Astrocyte (in vitro differentiated cells and primary cell): Measurements from ENCODE around the gene ZNF678. TPM values are rescaled to one million over a fixed set of nuclear protein-coding genes. Genes with fewer than 3 reads are reported as not detected.

Experiments used
- DNase-seq: peaks from one replicate; pipeline ENCODE4 v3.0.0-alpha.2; 2010; ENCODE audit warnings: low read depth
- FAIRE-seq: peaks from 2 replicates; lab custom pipeline; 2011; peaks lifted over from hg19 to GRCh38; lab: Jason Lieb, UNC
- H2AFZ ChIP-seq: 2 replicates; pipeline ENCODE4 v1.6.0; 2012; ENCODE audit warnings: low read depth, low read length, inconsistent platforms
- H3K27ac ChIP-seq: 2 replicates; pipeline ENCODE4 v1.5.1; 2011; ENCODE audit warnings: low read depth, low read length, inconsistent platforms
- H3K27me3 ChIP-seq: 2 replicates; pipeline ENCODE4 v1.6.0; 2011; ENCODE audit warnings: low read length, inconsistent platforms; ENCODE audit not compliant: insufficient read depth
- H3K36me3 ChIP-seq: 2 replicates; pipeline ENCODE4 v1.5.1; 2011; ENCODE audit warnings: low read length, inconsistent platforms; ENCODE audit not compliant: insufficient read depth
- H3K4me1 ChIP-seq: 2 replicates; pipeline ENCODE4 v1.5.1; 2011; ENCODE audit warnings: low read length, inconsistent platforms; ENCODE audit not compliant: insufficient read depth
- H3K4me2 ChIP-seq: 2 replicates; pipeline ENCODE4 v1.6.0; 2012; ENCODE audit warnings: low read length, inconsistent platforms
- H3K4me3 ChIP-seq: 2 replicates; pipeline ENCODE4 v1.5.1; 2011; ENCODE audit warnings: low read depth, mild to moderate bottlenecking, low read length, inconsistent platforms; ENCODE audit not compliant: insufficient read depth
- H3K79me2 ChIP-seq: 2 replicates; pipeline ENCODE4 v1.6.0; 2012; ENCODE audit warnings: mild to moderate bottlenecking, low read length, inconsistent platforms; ENCODE audit not compliant: insufficient read depth
- H3K9ac ChIP-seq: 2 replicates; pipeline ENCODE4 v1.6.0; 2012; ENCODE audit warnings: mild to moderate bottlenecking, low read length, inconsistent platforms
- H3K9me3 ChIP-seq: 2 replicates; pipeline ENCODE4 v1.5.1; 2012; ENCODE audit warnings: low read depth, mild to moderate bottlenecking, low read length, inconsistent platforms; ENCODE audit not compliant: insufficient read depth
- H4K20me1 ChIP-seq: 2 replicates; pipeline ENCODE4 v1.6.0; 2012; ENCODE audit warnings: low read length, inconsistent platforms; ENCODE audit not compliant: insufficient read depth
- H3K27ac Mint-ChIP-seq: one replicate; pipeline ENCODE4 v1.8.0; 2021; ENCODE audit warnings: mild to moderate bottlenecking, mixed read lengths; ENCODE audit not compliant: unreplicated experiment
- H3K27me3 Mint-ChIP-seq: one replicate; pipeline ENCODE4 v1.8.0; 2021; ENCODE audit warnings: low read depth, mixed read lengths; ENCODE audit not compliant: unreplicated experiment
- H3K36me3 Mint-ChIP-seq: one replicate; pipeline ENCODE4 v1.8.0; 2021; ENCODE audit warnings: low read depth, mixed read lengths; ENCODE audit not compliant: unreplicated experiment
- H3K4me1 Mint-ChIP-seq: one replicate; pipeline ENCODE4 v1.8.0; 2021; ENCODE audit warnings: low read depth, mixed read lengths; ENCODE audit not compliant: unreplicated experiment
- H3K4me3 Mint-ChIP-seq: one replicate; pipeline ENCODE4 v1.8.0; 2021; ENCODE audit warnings: mild to moderate bottlenecking, moderate library complexity, mixed read lengths; ENCODE audit not compliant: unreplicated experiment
- H3K9me3 Mint-ChIP-seq: one replicate; pipeline ENCODE4 v1.8.0; 2021; ENCODE audit warnings: mild to moderate bottlenecking, mixed read lengths; ENCODE audit not compliant: unreplicated experiment
- CTCF ChIP-seq: IDR thresholded peaks from 2 replicates; pipeline ENCODE4 v1.5.1; 2011; ENCODE audit warnings: low read depth, mild to moderate bottlenecking, inconsistent platforms, low read length, moderate library complexity; ENCODE audit not compliant: insufficient read depth
- EZH2 ChIP-seq: IDR thresholded peaks from 2 replicates; pipeline ENCODE4 v1.6.1; 2012; ENCODE audit warnings: mild to moderate bottlenecking, low read length, inconsistent platforms; ENCODE audit not compliant: insufficient read depth
- total RNA-seq: library from RNA; stranded (reverse); gene quantifications from 2 replicates; pipeline ENCODE4 v1.2.1, GENCODE V29; 2021

Gene ZNF678
- total RNA-seq, 1 donor from 2014 or later = 5.4 TPM

- FAIRE-seq = no peak
These were observed 3.9 kb upstream of the ZNF678 start for GRCh38 chr1:227559499-227559898.

GRCh38 chr1:227559926-227560325 lies 3.4 kb upstream of the ZNF678 start:
- Histone ChIP-seq H3K4me1 (peaks cover 3% of the 10 kb centered on the region), H3K9ac (no peak overlapping the region), H2AFZ (no peak overlapping the region), H4K20me1 (no peaks in the 10 kb centered on the region), H3K4me2 (peak overlapping the region; percentile 22), H3K27me3 (peaks cover 9% of the 10 kb centered on the region), H3K36me3 (no peaks in the 10 kb centered on the region), H3K79me2 (peaks cover 6% of the 10 kb centered on the region), H3K9me3 (peaks cover 14% of the 10 kb centered on the region), H3K4me3 (no peak overlapping the region), H3K27ac (no peak overlapping the region)
- H3K27ac Mint-ChIP-seq = no peak overlapping the region
- no peak for DNase-seq
- peaks cover 2% of the 10 kb centered on the region for H3K4me1 Mint-ChIP-seq
- H3K9me3 Mint-ChIP-seq = peaks cover 18% of the 10 kb centered on the region
- H3K27me3 Mint-ChIP-seq = no peaks in the 10 kb centered on the region
- FAIRE-seq = no peak
- TF ChIP-seq CTCF = no peak
- TF ChIP-seq EZH2 = no peak
- H3K4me3 Mint-ChIP-seq = no peak overlapping the region
- H3K36me3 Mint-ChIP-seq = peaks cover 5% of the 10 kb centered on the region

More at GRCh38 chr1:227559499-227559898, 3.9 kb upstream of the ZNF678 start:
- no peak overlapping the region for H3K9ac ChIP-seq
- Mint-ChIP-seq H3K4me1 (peaks cover 2% of the 10 kb centered on the region), H3K36me3 (peaks cover 5% of the 10 kb centered on the region), H3K9me3 (peaks cover 18% of the 10 kb centered on the region), H3K27me3 (no peaks in the 10 kb centered on the region), H3K27ac (no peak overlapping the region), H3K4me3 (no peak overlapping the region)
- H3K79me2 ChIP-seq = peaks cover 4% of the 10 kb centered on the region
- H3K9me3 ChIP-seq = peaks cover 14% of the 10 kb centered on the region
- no peak for DNase-seq
- H4K20me1 ChIP-seq = no peaks in the 10 kb centered on the region
- peaks cover 3% of the 10 kb centered on the region for H3K4me1 ChIP-seq
- peaks cover 9% of the 10 kb centered on the region for H3K27me3 ChIP-seq
- H3K4me2 ChIP-seq = peak overlapping the region; percentile 22
- H3K36me3 ChIP-seq = no peaks in the 10 kb centered on the region
- H3K4me3 ChIP-seq = no peak overlapping the region
- no peak overlapping the region for H2AFZ ChIP-seq
- H3K27ac ChIP-seq = no peak overlapping the region
- TF ChIP-seq CTCF (no peak), EZH2 (no peak)

- Mint-ChIP-seq H3K4me1 (peaks cover 2% of the 10 kb centered on the region), H3K36me3 (peaks cover 5% of the 10 kb centered on the region), H3K9me3 (peaks cover 18% of the 10 kb centered on the region), H3K4me3 (no peak overlapping the region), H3K27me3 (no peaks in the 10 kb centered on the region), H3K27ac (no peak overlapping the region)
- no peaks in the 10 kb centered on the region for H3K36me3 ChIP-seq
- peaks cover 3% of the 10 kb centered on the region for H3K4me1 ChIP-seq
- H3K9ac ChIP-seq = no peak overlapping the region
- H2AFZ ChIP-seq = peak overlapping the region; percentile 63
- peak overlapping the region; percentile 22 for H3K4me2 ChIP-seq
- H3K4me3 ChIP-seq = no peak overlapping the region
- TF ChIP-seq CTCF (no peak), EZH2 (no peak)
- no peak for FAIRE-seq
- H3K27me3 ChIP-seq = peaks cover 9% of the 10 kb centered on the region
- DNase-seq = no peak
- peaks cover 14% of the 10 kb centered on the region for H3K9me3 ChIP-seq
- peaks cover 11% of the 10 kb centered on the region for H3K79me2 ChIP-seq
- H4K20me1 ChIP-seq = no peaks in the 10 kb centered on the region
- no peak overlapping the region for H3K27ac ChIP-seq
These were observed 2.8 kb upstream of the ZNF678 start for GRCh38 chr1:227560393-227561173.
